Measurements from ENCODE around the gene ZNF521.
A peak's percentile ranks its signal among the peaks of the same experiment; 100 is the strongest.

ZNF521 gene

GRCh38 chr18:25223899-25224886, 127.8 kb downstream of the ZNF521 start:
- peak in 1 of 14 donors; percentile 83 for DNase-seq

DNA sequence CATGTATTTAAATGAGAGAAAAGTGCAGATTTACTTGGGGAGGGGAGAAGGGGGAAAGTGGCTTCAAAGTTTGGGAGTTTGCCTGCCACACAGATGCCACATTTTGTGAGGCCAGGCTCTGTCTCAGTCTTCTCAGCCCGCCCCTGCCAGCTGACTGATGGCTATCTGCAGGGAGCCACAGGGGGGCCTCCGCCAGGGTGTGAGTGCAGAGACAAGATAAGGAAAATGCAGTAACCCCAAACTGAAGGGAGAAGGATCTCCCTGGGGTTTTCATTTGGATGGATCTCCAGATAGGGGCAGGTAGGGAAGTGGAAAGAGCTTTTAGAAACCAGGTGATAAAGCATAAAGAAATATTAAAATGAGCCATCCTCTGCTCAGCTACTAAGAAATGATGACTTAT, 128.8 kb downstream of the ZNF521 start:
- peak in 1 of 14 donors; percentile 35 for DNase-seq

DNA sequence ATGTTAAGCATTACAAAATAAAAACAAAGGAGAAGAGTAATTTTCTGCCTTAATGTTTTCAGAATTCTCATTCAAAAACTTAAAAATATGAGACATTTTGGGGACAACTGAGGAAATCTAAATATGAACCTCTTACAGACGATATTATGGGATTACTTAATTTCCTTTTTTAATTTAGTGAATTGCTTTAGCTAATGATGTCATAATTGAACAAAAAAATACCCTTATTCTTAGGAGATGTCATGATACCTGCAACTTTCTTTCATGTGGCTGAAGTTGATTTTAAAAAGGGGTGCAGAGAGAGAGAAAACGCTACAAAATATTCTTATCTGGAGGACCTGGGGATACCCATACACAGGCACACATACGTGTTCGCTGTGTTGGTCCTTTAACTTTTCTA, 129.3 kb downstream of the ZNF521 start:
- no peak for DNase-seq

- DNase-seq, result no peak
These were observed 141.3 kb downstream of the ZNF521 start for GRCh38 chr18:25210622-25211021.

DNA sequence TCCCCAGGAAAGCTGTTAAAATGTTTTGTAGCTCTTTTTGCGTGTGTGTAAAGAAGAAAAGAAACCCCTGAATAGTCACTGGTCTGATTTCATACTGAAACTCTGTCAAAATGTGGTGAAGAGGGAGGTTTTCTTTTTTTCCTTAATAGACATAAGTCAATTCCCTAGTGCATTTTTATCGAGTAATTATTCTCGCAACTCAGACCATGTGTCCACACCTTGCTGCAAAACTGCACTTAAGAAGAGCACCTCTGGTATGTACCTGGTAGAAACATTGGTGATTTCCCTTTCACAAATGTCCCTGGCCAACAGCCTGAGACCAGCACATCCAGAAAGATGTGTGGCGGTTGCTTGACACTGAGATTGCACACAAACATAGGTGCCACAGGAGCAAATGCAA, 159.9 kb downstream of the ZNF521 start:
- DNase-seq, result no peak

DNA sequence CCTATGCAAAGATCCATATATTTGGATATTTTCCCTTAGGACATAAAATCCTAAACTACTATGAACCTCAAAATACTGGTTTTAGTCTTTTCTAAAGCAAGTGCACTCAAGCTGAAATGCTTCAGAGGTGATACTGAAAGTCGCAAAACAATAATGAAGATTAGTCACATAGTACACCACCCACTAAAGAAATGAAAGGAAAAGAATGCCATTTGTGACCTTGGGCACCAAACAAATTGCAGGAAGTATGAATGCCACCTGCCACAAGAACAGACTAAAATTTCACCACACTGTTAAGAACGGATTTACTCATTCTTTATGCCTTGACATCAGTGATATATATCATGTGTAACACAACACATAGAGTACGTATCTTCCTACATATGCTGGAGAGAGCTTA, 161.5 kb downstream of the ZNF521 start:
- DNase-seq, result no peak

DNA sequence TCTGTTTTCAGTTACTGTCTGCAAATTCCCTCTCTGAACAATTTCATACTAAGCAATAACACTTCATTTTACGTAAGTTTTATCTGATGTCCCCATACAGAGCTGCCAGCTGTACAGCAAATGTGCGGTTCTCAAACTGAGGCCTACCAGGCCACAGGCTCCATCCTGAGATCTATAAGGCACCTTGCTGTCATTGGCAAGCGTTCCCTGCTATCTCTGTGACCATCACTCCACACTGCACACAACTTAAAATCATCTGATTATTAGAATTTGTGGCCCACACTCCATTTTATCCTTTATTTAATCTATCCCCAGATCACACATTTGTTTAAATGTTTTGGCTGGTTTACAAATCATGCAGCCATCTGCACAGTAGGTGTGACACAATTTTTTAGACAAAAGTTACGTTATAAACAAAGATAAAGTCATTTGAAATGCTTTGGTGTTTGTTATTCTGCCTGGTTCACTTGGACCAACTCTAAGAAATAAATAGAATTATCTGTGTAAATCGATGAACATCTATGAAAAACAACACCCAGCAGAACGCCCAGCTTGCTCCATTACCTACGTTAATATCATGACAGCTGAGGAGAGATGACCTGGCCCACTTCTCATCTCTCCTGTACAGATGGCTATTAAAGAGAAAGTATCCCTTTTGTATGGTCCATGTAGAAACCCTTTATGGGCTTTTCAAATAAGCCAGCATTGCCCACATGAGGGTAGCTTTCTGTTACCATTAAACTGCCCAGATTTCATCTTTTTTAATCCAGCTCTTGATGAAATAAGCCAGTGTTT, 162.4 kb downstream of the ZNF521 start:
- peak in 1 of 14 donors; percentile 77 for DNase-seq

DNA sequence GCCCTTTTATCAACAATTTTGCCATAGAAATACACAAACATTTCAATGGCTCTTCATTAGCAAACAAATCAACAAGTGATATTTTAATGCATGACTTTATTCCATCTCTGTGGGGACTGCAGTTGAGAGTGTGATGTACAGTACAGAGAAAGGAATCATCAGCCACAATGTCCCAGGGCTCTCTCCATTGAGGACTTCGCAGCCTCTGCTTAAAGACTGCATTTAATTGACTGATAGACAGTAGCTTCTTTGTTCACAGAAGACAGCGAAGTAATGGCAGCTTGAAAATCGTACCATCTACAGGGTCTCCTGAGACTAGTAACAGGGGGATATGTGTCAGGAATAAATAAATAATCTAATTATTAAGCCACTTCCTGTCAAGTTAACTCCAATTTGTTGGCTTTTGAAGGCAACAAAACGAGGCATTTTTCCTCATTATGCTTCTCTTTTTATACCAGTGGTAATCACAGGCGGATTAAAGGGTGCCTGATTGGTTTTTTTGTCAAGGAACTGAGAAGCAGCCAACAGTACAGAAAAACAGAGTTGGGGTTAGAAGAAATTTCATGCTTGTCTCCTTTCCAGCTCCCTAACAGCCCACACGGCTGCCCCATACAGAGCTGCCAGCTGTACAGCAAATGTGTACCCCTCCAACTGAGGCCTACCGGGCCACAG, 164.3 kb downstream of the ZNF521 start:
- DNase-seq, result peak in 1 of 14 donors; percentile 85

DNA sequence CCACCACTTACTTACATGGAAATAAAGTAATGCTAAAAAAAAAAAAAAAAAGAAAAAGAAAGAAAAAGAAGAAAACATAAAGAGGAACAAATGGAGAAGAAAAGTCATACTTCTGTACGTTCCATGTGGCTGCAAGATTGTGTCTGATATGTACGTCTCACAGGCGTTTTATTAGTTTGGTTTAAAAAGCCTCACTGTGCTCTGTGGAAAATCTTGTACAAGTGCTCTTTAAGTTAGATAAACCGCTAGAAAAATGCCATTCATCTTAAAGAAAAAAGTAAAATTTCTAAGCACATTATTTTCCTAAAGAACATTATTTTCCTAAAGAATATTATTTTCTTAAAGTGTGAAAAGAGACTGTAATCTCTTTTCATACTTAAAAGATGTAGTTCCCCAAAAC, 165.1 kb downstream of the ZNF521 start:
- no peak for DNase-seq

- no peak for DNase-seq
These were observed 170.0 kb downstream of the ZNF521 start for GRCh38 chr18:25181993-25182392.

DNA sequence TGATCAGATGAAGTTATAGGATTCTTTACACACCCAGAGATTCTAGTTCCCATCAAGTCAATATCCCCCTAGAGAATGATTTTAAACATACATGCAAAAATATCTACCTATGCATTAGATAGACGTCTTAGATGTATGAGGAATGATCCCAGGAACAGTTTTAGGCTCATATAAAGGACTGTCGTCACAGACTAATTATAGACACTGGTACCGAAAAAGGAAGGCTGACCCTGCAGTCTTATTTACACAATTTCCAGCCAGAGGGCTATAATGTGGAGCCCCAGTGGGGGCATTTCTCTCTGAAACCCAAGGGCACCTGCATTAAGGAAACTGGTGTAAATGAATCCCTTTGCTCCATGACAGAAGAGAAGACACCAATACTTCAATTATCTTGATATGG, 170.4 kb downstream of the ZNF521 start:
- DNase-seq, result no peak

- DNase-seq, result no peak
These were observed 170.9 kb downstream of the ZNF521 start for GRCh38 chr18:25180973-25181548.

DNA sequence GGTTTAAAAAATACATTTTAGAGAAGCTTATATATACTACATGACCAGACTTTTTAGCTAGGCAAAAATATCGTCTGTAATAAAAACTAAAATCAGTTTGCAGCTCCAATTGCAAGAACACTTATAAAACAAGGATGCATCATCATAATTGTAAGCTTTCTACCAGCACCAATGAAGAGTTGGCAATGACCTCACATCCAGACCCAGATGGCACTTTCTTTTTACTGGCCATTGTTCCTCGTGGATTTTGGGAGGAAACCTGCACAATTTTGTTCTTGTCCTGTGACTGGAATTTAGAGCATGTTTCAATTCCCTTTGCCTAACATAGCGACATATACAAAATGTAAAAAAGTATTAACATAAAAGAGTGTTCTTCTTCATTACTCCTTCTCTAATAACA, 174.3 kb downstream of the ZNF521 start:
- peak in 1 of 14 donors; percentile 81 for DNase-seq

- no peak for DNase-seq
These were observed 175.4 kb downstream of the ZNF521 start for GRCh38 chr18:25176518-25177042.

DNA sequence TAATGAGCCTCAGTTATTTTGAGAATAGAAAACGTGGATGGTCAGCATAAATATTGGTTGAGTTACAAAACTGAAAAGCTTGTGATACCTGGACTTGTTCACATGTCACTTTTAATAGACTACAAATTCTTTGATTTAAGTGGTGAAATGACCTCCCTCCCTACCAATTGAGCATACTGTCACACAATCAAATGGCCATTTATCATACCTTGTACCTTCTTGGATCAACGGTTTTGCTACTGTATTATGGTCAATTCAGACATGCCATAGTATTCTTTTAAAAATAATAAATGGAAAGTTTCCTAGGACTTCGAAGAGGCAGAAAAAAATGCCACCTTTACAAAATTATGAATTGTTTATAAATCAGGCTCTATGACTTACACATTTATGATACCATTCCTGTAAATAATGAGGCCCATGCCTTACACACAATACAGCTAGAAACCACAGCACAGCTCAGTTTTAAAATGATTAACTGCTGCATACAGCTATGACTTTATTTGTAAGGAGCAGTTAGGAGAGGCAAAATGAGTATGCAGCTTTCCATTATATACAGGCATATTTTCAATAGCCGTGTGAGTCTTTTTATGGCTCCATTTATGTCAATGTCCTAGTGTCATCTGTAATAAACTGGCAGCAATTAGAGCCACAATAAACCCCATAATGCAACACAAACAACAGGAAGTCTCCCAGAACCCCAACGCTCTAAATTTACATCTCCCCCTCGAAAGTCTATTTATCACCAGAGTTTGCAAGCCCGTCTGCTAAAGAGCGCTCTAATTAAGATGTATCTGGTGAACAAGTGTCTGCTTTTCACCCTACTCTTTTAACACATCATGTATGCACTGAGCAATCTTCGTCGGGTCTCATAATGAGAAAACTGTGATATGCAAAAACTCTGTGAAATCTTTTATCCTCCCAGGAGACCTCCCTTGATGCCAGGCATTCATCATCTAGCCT, 176.1 kb downstream of the ZNF521 start:
- DNase-seq, result no peak

GRCh38 chr18:25174324-25174723, 177.6 kb downstream of the ZNF521 start:
- no peak for DNase-seq

GRCh38 chr18:25171334-25171733, 180.6 kb downstream of the ZNF521 start:
- no peak for DNase-seq

DNA sequence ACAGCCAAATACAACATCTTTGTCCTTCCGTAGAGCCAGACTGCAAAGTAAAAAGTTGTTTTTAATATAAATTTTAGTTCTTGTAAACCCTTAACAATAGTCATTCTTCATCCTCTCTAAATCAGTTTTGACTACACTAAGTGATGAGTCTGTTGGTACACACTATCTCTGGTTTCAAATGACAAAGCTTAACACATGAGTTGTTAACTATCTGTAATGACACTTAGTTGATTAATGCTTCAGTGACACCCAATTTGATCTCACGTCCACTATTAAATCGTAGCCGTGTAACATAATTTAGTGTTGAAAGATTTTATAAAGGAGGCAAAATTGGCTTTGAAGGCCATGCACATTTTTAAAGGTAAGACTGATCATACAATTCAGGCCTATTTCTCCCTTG, 181.6 kb downstream of the ZNF521 start:
- no peak for DNase-seq

DNA sequence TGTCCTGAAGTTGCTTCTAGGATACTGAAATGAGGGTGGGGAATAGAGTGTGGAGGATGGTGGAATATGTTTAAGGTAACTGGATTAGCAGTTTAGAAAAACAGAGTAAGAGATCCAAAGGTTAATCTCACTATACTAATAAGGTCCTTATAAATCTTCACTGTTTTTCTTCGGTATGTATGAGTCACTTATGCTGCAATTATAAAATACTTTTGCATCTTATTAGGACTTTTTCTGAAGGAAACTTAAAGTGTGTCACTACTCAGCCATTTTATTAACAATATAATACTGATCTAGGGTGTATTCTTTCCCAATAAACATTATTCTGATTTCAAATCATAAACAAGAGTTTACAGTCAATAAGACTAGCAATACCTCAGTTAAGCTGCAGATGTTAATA, 182.3 kb downstream of the ZNF521 start:
- no peak for DNase-seq

- DNase-seq, result peak in 1 of 14 donors; percentile 97
These were observed 184.2 kb downstream of the ZNF521 start for GRCh38 chr18:25167612-25168410.

All from C1 segment of cervical spinal cord (tissue), 14 donors.